Suprapubic skin (tissue), 3 donors: ENCODE data around the gene TRAF3IP1.

ENCODE experiments used
- EP300 ChIP-seq: sonication (generic); formaldehyde crosslinking; IDR thresholded peaks from one replicate; pipeline ENCODE4 v1.6.1; 2017; ENCODE audit warnings: antibody characterized with exemption
- TF ChIP-seq, protein P1 (sequence below), 2 donors: fragments of 200-600 bp in 1 of 2; fragments of 450-650 bp in 1 of 2; sonication (generic) in 1 of 2; IDR thresholded peaks; one replicate each; pipeline ENCODE4 v1.5.1; 2016 to 2019; ENCODE audit warnings: antibody characterized with exemption in 2 of 2, mild to moderate bottlenecking in 1 of 2, moderate library complexity in 1 of 2

DNA sequence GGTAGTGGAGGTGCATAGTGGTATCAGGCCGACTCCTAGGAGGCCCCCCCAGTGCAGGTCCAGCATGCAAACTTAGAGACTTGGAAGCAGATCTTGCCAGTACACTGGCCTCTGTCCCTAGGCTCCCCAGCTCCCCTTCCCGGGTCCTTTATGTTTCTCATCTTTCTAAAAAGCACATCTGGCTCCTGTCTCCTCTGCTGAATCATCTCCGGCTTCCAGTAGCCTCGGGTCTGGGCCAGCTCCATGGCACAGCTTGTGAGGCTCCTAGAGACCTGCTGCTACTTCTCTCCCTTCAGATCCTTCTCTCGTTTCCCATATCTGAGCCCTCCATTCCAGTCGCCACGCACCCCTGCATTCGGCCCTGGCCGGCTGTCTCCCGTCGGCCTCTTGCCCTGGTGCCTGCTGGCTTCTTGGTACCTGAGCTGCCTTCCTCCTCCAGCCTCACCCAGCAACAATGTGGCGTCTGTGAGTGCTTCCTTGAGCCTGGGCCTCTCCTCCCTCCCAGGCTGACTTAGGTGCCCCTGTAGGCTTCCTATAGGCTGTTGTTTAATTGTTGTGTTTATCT lies 6.6 kb downstream of the TRAF3IP1 start:
- TF ChIP-seq, protein P1, sequence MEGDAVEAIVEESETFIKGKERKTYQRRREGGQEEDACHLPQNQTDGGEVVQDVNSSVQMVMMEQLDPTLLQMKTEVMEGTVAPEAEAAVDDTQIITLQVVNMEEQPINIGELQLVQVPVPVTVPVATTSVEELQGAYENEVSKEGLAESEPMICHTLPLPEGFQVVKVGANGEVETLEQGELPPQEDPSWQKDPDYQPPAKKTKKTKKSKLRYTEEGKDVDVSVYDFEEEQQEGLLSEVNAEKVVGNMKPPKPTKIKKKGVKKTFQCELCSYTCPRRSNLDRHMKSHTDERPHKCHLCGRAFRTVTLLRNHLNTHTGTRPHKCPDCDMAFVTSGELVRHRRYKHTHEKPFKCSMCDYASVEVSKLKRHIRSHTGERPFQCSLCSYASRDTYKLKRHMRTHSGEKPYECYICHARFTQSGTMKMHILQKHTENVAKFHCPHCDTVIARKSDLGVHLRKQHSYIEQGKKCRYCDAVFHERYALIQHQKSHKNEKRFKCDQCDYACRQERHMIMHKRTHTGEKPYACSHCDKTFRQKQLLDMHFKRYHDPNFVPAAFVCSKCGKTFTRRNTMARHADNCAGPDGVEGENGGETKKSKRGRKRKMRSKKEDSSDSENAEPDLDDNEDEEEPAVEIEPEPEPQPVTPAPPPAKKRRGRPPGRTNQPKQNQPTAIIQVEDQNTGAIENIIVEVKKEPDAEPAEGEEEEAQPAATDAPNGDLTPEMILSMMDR (IDR thresholded peaks at IDR 0.05): no peak
- no peak for TF ChIP-seq EP300
